WTC11 (cell line): ENCODE measurements around the gene RAD9A.

Experiments used
- CTCF ChIP-seq: fragments of 200-600 bp; IDR thresholded peaks from 2 replicates; pipeline ENCODE4 v1.8.0; 2022; ENCODE audit warnings: antibody characterized with exemption
- JUN ChIP-seq: sonication (generic); formaldehyde crosslinking; IDR thresholded peaks from 2 replicates; pipeline ENCODE4 v1.8.0; 2023; ENCODE audit warnings: mild to moderate bottlenecking, missing genetic modification reagents
- NR2C2 ChIP-seq: sonication (generic); formaldehyde crosslinking; IDR thresholded peaks from 2 replicates; pipeline ENCODE4 v1.8.0; 2022; ENCODE audit warnings: mild to moderate bottlenecking, missing genetic modification reagents
- OVOL2 ChIP-seq: fragments of 250-450 bp; sonication (Bioruptor Pico); IDR thresholded peaks from 2 replicates; pipeline ENCODE4 v1.9.0; 2021; ENCODE audit warnings: mild to moderate bottlenecking, borderline replicate concordance
- RELA ChIP-seq: sonication (generic); formaldehyde crosslinking; IDR thresholded peaks from 2 replicates; pipeline ENCODE4 v1.8.1; 2022; ENCODE audit warnings: missing genetic modification reagents, mild to moderate bottlenecking, borderline replicate concordance
- ZNF219 ChIP-seq: sonication (generic); formaldehyde crosslinking; IDR thresholded peaks from 2 replicates; pipeline ENCODE4 v1.8.0; 2023; ENCODE audit warnings: missing genetic modification reagents, mild to moderate bottlenecking, borderline replicate concordance
- ZNF317 ChIP-seq: sonication (generic); formaldehyde crosslinking; IDR thresholded peaks from 2 replicates; pipeline ENCODE4 v1.8.1; 2023; ENCODE audit warnings: low read depth, mild to moderate bottlenecking, moderate library complexity, missing genetic modification reagents, borderline replicate concordance
- ZNF423 ChIP-seq: fragments of 250-450 bp; sonication (Bioruptor Pico); IDR thresholded peaks from 2 replicates; pipeline ENCODE4 v2.1.2; 2022; ENCODE audit warnings: mild to moderate bottlenecking, moderate library complexity

GRCh38 chr11:67428052-67429001 is 36.5 kb downstream of the RAD9A start, which contains the start of gene RPS6KB2:
- TF ChIP-seq OVOL2 (CRISPR knock-in tag) (no peak), NR2C2 (CRISPR knock-in tag) (no peak), ZNF317 (CRISPR knock-in tag) (no peak), CTCF (no peak), JUN (CRISPR knock-in tag) (no peak), RELA (no peak), ZNF423 (no peak), ZNF219 (CRISPR knock-in tag) (no peak)
